NCI-H774 (cell line): ENCODE measurements around the gene NEK6.

Source experiments
- DNase-seq: peaks from one replicate; lab custom pipeline; 2025; lab: John Stamatoyannopoulos, UW

NEK6 gene

DNA sequence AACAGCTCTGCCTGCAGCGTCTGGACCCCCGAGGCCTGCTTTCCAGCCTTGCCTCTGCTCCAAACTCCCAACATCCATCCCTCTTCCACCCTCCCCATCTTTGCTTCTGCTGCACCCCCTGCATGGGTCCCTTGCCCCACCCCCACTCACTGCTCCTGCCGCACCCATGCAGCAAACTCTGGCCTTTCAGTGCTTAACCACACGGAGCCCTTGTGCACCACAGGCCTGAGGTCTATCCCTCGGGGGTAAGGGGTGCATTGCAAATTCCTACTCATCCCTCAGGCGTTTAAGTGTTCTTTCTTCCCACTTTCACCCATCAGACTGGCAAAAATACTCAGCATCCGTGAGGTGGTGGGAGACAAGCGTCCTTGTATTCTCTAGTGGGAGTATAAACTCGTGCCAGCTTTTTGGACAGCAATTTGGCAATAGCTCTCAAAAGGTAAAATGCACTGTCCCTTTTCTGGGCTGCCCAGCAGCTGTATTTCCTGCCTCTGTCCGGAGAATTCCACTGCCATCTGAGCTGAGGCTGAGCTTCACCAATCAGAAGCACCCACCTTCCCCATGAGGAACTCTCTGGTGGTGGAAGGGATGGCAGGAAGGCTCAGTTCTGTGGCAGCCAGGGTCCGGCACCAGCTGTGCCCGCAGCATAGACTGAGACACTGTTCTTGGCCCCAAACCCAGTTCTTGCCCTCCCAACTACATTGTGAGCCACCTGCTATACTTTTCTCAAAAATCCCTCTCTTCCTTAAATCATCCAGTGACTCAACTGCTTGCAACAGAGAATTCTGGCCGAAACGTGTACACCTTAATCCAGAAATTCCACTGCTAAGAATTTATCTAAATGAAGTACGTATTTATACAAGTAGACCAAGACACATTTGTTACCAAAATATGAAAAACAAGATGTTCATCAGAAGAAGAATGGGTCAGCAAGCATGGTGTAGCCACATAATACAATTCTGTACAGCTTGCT lies 142.5 kb downstream of the NEK6 start:
- DNase-seq, result no peak
